ENCODE measurements around the gene C1QL4.

- TF ChIP-seq CTCF (IDR thresholded peaks at IDR 0.05) = peak; percentile 72
- no peak for TF ChIP-seq REST (IDR thresholded peaks at IDR 0.05; ENCODE audit: insufficient read depth in 1 of 2, low read depth in 2 of 2, low read length in 1 of 2)
- TF ChIP-seq TCF7L2 (IDR thresholded peaks at IDR 0.05; ENCODE audit: low read depth, low read length) = no peak
Measured at GRCh38 chr12:49296836-49297694, 39.9 kb downstream of the C1QL4 start.

Measured in Panc1 (cell line).